Stimulated activated naive B cell treated with anti-CD40 and anti-IgM and Interleukin-4, amounts not matched to agents 10 μg/mL and 1 μg/mL and 100 μg/mL, for 72 hours (primary cell): ENCODE data around the gene ST6GAL2.

Experiments used
- ATAC-seq, 2 donors: fragments of 150-1000 bp; cut with Tn5 transposase; replicated peaks; 2 replicates each; pipeline ENCODE4 v1.10.0; 2021; ENCODE audit warnings: moderate library complexity in 1 of 2
- DNase-seq: peaks from one replicate; pipeline ENCODE4 v3.0.0; 2021
- H3K27ac Mint-ChIP-seq: one replicate; pipeline ENCODE4 v1.8.0; 2022; ENCODE audit warnings: mild to moderate bottlenecking, mixed read lengths
- H3K27me3 Mint-ChIP-seq, 2 donors: one replicate each; pipeline ENCODE4 v1.8.0; 2022; ENCODE audit warnings: mixed read lengths in 2 of 2
- H3K36me3 Mint-ChIP-seq, 2 donors: one replicate each; pipeline ENCODE4 v1.8.0; 2022; ENCODE audit warnings: mixed read lengths in 2 of 2, mild to moderate bottlenecking in 1 of 2
- H3K4me1 Mint-ChIP-seq, 2 donors: one replicate each; pipeline ENCODE4 v1.8.0; 2022; ENCODE audit warnings: mixed read lengths in 2 of 2, mild to moderate bottlenecking in 1 of 2
- H3K4me3 Mint-ChIP-seq, 2 donors: one replicate each; pipeline ENCODE4 v1.8.0; 2022; ENCODE audit warnings: mild to moderate bottlenecking in 2 of 2, mixed read lengths in 2 of 2, moderate library complexity in 1 of 2
- H3K9me3 Mint-ChIP-seq, 2 donors: one replicate each; pipeline ENCODE4 v1.8.0; 2022; ENCODE audit warnings: mixed read lengths in 2 of 2, mild to moderate bottlenecking in 1 of 2

ST6GAL2 gene

GRCh38 chr2:106828119-106828518 is 57.8 kb downstream of the ST6GAL2 start:
- Mint-ChIP-seq H3K27ac (no peak overlapping the region), H3K36me3 (no peaks in the 10 kb centered on the region), H3K27me3 (no peaks in the 10 kb centered on the region), H3K4me1 (no peaks in the 10 kb centered on the region), H3K9me3 (peaks cover 2 to 4% of the 10 kb centered on the region in 2 donors), H3K4me3 (no peak overlapping the region)
- ATAC-seq (no peak), DNase-seq (no peak)

DNA sequence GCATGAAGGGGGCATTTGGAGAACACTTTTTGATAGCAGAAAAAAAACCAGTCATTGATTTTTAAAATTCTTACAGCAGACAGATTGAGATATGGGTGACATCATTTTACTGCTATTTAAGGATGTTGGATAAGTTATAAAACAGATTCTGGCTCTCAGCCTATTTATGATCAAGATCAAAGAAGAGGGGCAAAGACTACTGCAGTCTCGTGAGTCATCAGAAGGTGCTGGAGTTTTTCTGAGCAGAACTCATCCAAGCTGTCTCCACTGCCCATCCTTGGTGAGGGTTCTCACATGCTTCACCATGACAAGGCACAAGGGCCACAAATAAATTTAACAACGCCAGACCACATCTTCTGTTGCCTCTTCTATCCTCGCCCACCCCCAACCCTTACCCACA is 58.8 kb downstream of the ST6GAL2 start:
- no peak for ATAC-seq
- Mint-ChIP-seq H3K4me3 (no peak overlapping the region), H3K27me3 (no peaks in the 10 kb centered on the region), H3K36me3 (no peaks in the 10 kb centered on the region), H3K9me3 (peaks cover 2 to 4% of the 10 kb centered on the region in 2 donors), H3K27ac (no peak overlapping the region), H3K4me1 (no peaks in the 10 kb centered on the region)
- DNase-seq = no peak

DNA sequence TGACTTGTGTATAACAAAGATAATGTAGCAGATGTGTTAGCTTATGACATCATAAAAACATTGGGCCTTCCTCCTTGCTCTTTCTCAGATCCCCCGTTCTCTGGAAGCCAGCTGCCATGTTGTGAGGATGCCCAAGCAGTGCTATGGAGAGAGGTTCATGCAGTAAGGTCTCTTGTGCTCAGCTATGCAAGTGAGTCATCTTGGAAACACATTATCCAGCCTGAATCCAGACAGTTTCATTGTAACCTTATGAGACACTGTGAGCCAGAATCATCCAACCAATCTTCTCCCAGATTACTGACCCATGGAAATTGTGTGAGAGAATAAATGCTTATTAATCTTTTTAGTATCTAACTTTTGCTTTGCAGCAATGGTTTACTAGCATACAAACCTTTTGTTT is 60.8 kb downstream of the ST6GAL2 start:
- DNase-seq = no peak
- Mint-ChIP-seq H3K9me3 (peaks cover 2 to 4% of the 10 kb centered on the region in 2 donors), H3K4me3 (no peak overlapping the region), H3K27ac (no peak overlapping the region), H3K36me3 (no peaks in the 10 kb centered on the region), H3K27me3 (no peaks in the 10 kb centered on the region), H3K4me1 (no peaks in the 10 kb centered on the region)
- ATAC-seq = no peak

GRCh38 chr2:106816974-106817373 is 69.0 kb downstream of the ST6GAL2 start:
- H3K4me1 Mint-ChIP-seq = no peaks in the 10 kb centered on the region
- H3K4me3 Mint-ChIP-seq = no peak overlapping the region
- no peak overlapping the region for H3K27ac Mint-ChIP-seq
- peaks cover 0 to 1% of the 10 kb centered on the region in 2 donors for H3K9me3 Mint-ChIP-seq
- no peaks in the 10 kb centered on the region for H3K36me3 Mint-ChIP-seq
- ATAC-seq = no peak
- no peak for DNase-seq
- no peaks in the 10 kb centered on the region for H3K27me3 Mint-ChIP-seq

DNA sequence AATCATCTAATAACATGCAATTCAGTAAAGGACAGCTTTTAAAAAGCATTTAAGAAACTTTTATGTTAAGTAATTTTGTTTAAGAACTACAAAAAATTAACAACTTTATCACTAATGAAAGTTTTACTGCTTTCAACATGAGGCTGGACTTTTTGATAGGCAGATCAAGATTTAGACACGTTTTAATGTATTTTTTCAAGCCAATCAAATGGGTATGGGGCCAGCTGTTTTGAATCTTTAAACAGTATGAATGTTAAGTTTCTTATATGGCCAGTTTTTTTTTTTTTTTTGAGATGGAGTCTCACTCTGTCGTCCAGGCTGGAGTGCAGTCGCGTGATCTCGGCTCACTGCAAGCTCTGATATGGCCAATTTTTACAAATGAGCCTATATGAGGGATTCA is 73.1 kb downstream of the ST6GAL2 start:
- Mint-ChIP-seq H3K36me3 (no peaks in the 10 kb centered on the region), H3K4me3 (no peak overlapping the region), H3K27ac (no peak overlapping the region), H3K27me3 (no peaks in the 10 kb centered on the region), H3K9me3 (no peaks in the 10 kb centered on the region), H3K4me1 (no peaks in the 10 kb centered on the region)
- DNase-seq (no peak), ATAC-seq (no peak)

GRCh38 chr2:106812383-106812782 is 73.6 kb downstream of the ST6GAL2 start:
- H3K4me3 Mint-ChIP-seq = no peak overlapping the region
- ATAC-seq (no peak), DNase-seq (no peak)
- H3K27ac Mint-ChIP-seq = no peak overlapping the region
- H3K27me3 Mint-ChIP-seq = no peaks in the 10 kb centered on the region
- no peaks in the 10 kb centered on the region for H3K4me1 Mint-ChIP-seq
- H3K9me3 Mint-ChIP-seq = no peaks in the 10 kb centered on the region
- no peaks in the 10 kb centered on the region for H3K36me3 Mint-ChIP-seq

DNA sequence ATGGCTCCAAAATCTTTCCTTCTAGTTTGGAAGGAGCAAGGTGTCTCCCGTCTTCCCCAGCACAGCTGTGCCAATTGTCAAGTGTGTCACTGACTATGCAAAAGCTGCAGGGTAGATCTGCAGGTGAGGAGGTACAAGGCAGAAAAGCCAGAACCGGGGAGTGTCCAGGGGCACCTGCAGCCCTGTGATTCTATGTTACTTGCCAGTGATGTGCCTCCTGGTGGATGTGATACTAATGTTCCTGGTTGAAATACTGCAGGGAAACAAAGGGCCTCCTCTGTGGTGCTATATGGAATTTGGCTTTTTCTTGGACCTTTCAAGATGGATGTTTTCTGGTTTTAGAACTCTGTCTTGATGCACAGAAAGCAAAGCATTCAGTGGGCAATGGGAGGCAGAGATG is 80.3 kb downstream of the ST6GAL2 start:
- Mint-ChIP-seq H3K4me3 (no peak overlapping the region), H3K27ac (no peak overlapping the region), H3K9me3 (peaks cover 0 to 2% of the 10 kb centered on the region in 2 donors), H3K4me1 (no peaks in the 10 kb centered on the region), H3K27me3 (no peaks in the 10 kb centered on the region), H3K36me3 (no peaks in the 10 kb centered on the region)
- DNase-seq = no peak
- ATAC-seq = no peak

DNA sequence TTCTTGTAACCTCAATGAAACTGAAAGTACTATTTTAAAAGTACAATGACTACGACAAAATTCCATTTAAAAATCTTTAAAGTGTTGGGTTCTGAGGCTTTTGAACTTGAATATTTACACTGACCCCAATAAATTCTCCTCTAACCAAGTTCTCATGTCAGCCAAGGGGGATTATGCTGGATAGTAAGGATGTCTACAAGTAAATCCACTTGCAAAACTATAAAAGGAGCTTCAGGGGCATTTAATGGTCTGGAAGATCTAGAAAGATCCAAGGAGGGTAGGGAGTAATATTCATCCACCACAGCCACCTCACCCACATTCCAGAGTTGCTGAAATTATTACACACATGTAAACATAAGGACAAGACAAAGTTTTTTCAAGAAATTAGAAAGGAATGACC is 81.8 kb downstream of the ST6GAL2 start:
- DNase-seq (no peak), ATAC-seq (no peak)
- H3K4me1 Mint-ChIP-seq = no peaks in the 10 kb centered on the region
- no peaks in the 10 kb centered on the region for H3K27me3 Mint-ChIP-seq
- no peak overlapping the region for H3K4me3 Mint-ChIP-seq
- no peak overlapping the region for H3K27ac Mint-ChIP-seq
- no peaks in the 10 kb centered on the region for H3K36me3 Mint-ChIP-seq
- H3K9me3 Mint-ChIP-seq = peaks cover 0 to 2% of the 10 kb centered on the region in 2 donors

GRCh38 chr2:106800976-106801655 is 84.9 kb downstream of the ST6GAL2 start:
- Mint-ChIP-seq H3K27ac (no peak overlapping the region), H3K27me3 (no peaks in the 10 kb centered on the region), H3K9me3 (peaks cover 0 to 2% of the 10 kb centered on the region in 2 donors), H3K4me1 (no peaks in the 10 kb centered on the region), H3K36me3 (no peaks in the 10 kb centered on the region), H3K4me3 (no peak overlapping the region)
- no peak for ATAC-seq
- DNase-seq = no peak

- Mint-ChIP-seq H3K27ac (no peak overlapping the region), H3K4me1 (no peaks in the 10 kb centered on the region)
Measured at GRCh38 chr2:106800180-106800579, 85.8 kb downstream of the ST6GAL2 start.

DNA sequence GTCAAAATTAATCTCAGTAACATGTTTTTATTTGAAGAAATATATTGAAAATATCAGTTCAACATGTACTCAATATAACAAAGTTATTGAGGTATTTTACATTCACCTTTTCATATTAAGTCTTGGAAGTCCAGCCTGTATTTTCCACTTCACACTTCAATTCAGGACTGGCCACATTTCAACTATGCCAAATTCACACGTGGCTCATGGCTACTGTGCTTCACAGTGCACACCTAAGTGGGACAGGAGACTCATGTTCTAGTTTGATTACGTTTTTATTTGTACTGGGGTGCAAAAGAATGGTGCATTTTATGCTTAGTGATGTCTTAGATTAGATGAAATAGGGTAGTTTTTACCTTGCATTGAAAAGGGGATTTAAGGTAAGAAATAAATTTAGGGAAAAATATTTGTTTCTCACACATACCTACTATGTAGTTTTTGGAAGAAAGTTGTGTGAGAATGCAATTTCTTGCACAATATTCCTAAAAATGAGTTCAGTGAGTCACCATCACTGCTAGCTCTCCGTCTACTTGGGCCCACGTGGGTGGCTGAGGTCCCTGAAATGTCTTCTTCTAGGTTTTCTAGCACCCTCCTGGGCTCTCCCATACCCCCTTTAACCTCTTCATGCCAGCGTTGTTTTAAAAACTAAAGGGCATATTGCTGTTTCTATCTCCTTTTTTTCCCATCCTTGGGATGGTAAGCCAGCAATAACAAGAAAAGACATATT is 87.0 kb downstream of the ST6GAL2 start:
- Mint-ChIP-seq H3K9me3 (peaks cover 0 to 2% of the 10 kb centered on the region in 2 donors), H3K4me3 (no peak overlapping the region), H3K36me3 (no peaks in the 10 kb centered on the region), H3K27me3 (no peaks in the 10 kb centered on the region), H3K27ac (no peak overlapping the region), H3K4me1 (no peaks in the 10 kb centered on the region)
- no peak for DNase-seq
- no peak for ATAC-seq

More at GRCh38 chr2:106800180-106800579, 85.8 kb downstream of the ST6GAL2 start:
- Mint-ChIP-seq H3K36me3 (no peaks in the 10 kb centered on the region), H3K9me3 (peaks cover 0 to 2% of the 10 kb centered on the region in 2 donors), H3K4me3 (no peak overlapping the region), H3K27me3 (no peaks in the 10 kb centered on the region)
- no peak for ATAC-seq
- DNase-seq = no peak

DNA sequence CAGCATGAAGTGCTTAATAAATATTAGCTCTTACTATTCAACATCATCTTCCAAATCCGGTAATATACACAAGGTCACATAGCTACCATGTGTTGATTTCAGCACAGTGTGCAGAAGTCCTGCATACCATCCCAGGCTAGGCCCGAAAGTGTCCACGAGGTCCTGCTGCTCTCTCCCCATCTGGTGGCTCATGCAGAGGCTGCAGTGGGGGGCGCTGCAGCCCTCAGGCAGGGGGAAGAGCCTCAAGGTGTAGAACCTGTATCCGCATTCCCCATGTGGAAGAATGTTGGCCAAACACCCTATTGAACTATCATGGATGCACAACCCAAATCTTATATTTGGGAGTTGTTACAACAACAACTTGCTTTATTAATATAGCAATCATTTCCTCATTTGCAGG is 88.5 kb downstream of the ST6GAL2 start:
- ATAC-seq (no peak), DNase-seq (no peak)
- Mint-ChIP-seq H3K27me3 (peaks cover 0 to 4% of the 10 kb centered on the region in 2 donors), H3K4me3 (no peak overlapping the region), H3K9me3 (peaks cover 0 to 2% of the 10 kb centered on the region in 2 donors), H3K4me1 (no peaks in the 10 kb centered on the region), H3K36me3 (no peaks in the 10 kb centered on the region), H3K27ac (no peak overlapping the region)

- H3K9me3 Mint-ChIP-seq = peaks cover 0 to 2% of the 10 kb centered on the region in 2 donors
- H3K4me1 Mint-ChIP-seq = no peaks in the 10 kb centered on the region
- H3K4me3 Mint-ChIP-seq = no peak overlapping the region
- no peak for DNase-seq
- H3K36me3 Mint-ChIP-seq = no peaks in the 10 kb centered on the region
- H3K27ac Mint-ChIP-seq = no peak overlapping the region
- peaks cover 0 to 4% of the 10 kb centered on the region in 2 donors for H3K27me3 Mint-ChIP-seq
- no peak for ATAC-seq
Measured at GRCh38 chr2:106792671-106793070, 93.3 kb downstream of the ST6GAL2 start.

GRCh38 chr2:106789185-106789584 is 96.8 kb downstream of the ST6GAL2 start:
- Mint-ChIP-seq H3K27me3 (peaks cover 0 to 4% of the 10 kb centered on the region in 2 donors), H3K4me1 (no peaks in the 10 kb centered on the region), H3K27ac (no peak overlapping the region), H3K36me3 (no peaks in the 10 kb centered on the region), H3K4me3 (no peak overlapping the region), H3K9me3 (peaks cover 0 to 2% of the 10 kb centered on the region in 2 donors)
- ATAC-seq (no peak), DNase-seq (no peak)

GRCh38 chr2:106782681-106783080 is 103.3 kb downstream of the ST6GAL2 start:
- H3K4me3 Mint-ChIP-seq = no peak overlapping the region
- H3K27me3 Mint-ChIP-seq = no peaks in the 10 kb centered on the region
- DNase-seq = no peak
- peaks cover 8 to 9% of the 10 kb centered on the region in 2 donors for H3K9me3 Mint-ChIP-seq
- H3K27ac Mint-ChIP-seq = no peak overlapping the region
- H3K36me3 Mint-ChIP-seq = no peaks in the 10 kb centered on the region
- ATAC-seq = no peak
- H3K4me1 Mint-ChIP-seq = no peaks in the 10 kb centered on the region
